NCI-H2107 treated with DMSO at 0.1 percent for 48 hours (cell line): ENCODE results near the gene AMIGO2.
"Not testable (repeated sequence)": the region's sequence is repeated elsewhere in the genome, so short reads cannot be mapped to it uniquely, and the experiment has no call there.

ENCODE experiments used
- DNase-seq: peaks from one replicate; lab custom pipeline; 2025; ENCODE audit not compliant: unreplicated experiment; lab: John Stamatoyannopoulos, UW

The AMIGO2 gene

GRCh38 chr12:47075192-47076084 is 4.3 kb downstream of the AMIGO2 start:
- no peak for DNase-seq

GRCh38 chr12:47074757-47075156 is 5.0 kb downstream of the AMIGO2 start:
- DNase-seq: no peak

GRCh38 chr12:47073951-47074350 is 5.8 kb downstream of the AMIGO2 start:
- DNase-seq: no peak

- no peak for DNase-seq
Observed at GRCh38 chr12:47071241-47071852, 8.4 kb downstream of the AMIGO2 start.

- DNase-seq: no peak
Observed at GRCh38 chr12:47070310-47070709, 9.4 kb downstream of the AMIGO2 start.

- DNase-seq: no peak
Observed at GRCh38 chr12:47068539-47068938, 11.2 kb downstream of the AMIGO2 start.

GRCh38 chr12:47067771-47068431 is 11.9 kb downstream of the AMIGO2 start:
- no peak for DNase-seq

GRCh38 chr12:47067176-47067575 is 12.6 kb downstream of the AMIGO2 start:
- DNase-seq: no peak

GRCh38 chr12:47066278-47067025 is 13.3 kb downstream of the AMIGO2 start:
- no peak for DNase-seq

- no peak for DNase-seq
Observed at GRCh38 chr12:47065546-47065945, 14.2 kb downstream of the AMIGO2 start.

GRCh38 chr12:47058640-47059039 is 21.1 kb downstream of the AMIGO2 start:
- DNase-seq: not testable (repeated sequence)

- not testable (repeated sequence) for DNase-seq
Observed at GRCh38 chr12:47056944-47057343, 22.8 kb downstream of the AMIGO2 start.

- DNase-seq: not testable (repeated sequence)
Observed at GRCh38 chr12:47055856-47056255, 23.9 kb downstream of the AMIGO2 start.

GRCh38 chr12:47054659-47055058 is 25.1 kb downstream of the AMIGO2 start:
- DNase-seq: no peak

- no peak for DNase-seq
Observed at GRCh38 chr12:47053961-47054360, 25.8 kb downstream of the AMIGO2 start.

- no peak for DNase-seq
Observed at GRCh38 chr12:47052274-47052673, 27.5 kb downstream of the AMIGO2 start.

- not testable (repeated sequence) for DNase-seq
Observed at GRCh38 chr12:47051291-47051690, 28.5 kb downstream of the AMIGO2 start.

- no peak for DNase-seq
Observed at GRCh38 chr12:47048541-47048940, 31.2 kb downstream of the AMIGO2 start.

GRCh38 chr12:47041327-47041726 is 38.4 kb downstream of the AMIGO2 start:
- DNase-seq: no peak

GRCh38 chr12:47039756-47040155 is 40.0 kb downstream of the AMIGO2 start:
- DNase-seq: no peak

- DNase-seq: no peak
Observed at GRCh38 chr12:47039079-47039478, 40.7 kb downstream of the AMIGO2 start.
